HG03354 (cell line): ENCODE results near the gene TMEM17.
"Not testable (repeated sequence)": the region's sequence is repeated elsewhere in the genome, so short reads cannot be mapped to it uniquely, and the experiment has no call there.

ENCODE experiments used
- ATAC-seq: cut with Tn5 transposase; IDR thresholded peaks from one replicate; pipeline ENCODE4 v1.9.1; 2021; ENCODE audit warnings: mild to moderate bottlenecking; ENCODE audit not compliant: unreplicated experiment, poor library complexity, severe bottlenecking

TMEM17 gene, protein sequence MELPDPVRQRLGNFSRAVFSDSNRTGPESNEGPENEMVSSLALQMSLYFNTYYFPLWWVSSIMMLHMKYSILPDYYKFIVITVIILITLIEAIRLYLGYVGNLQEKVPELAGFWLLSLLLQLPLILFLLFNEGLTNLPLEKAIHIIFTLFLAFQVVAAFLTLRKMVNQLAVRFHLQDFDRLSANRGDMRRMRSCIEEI

GRCh38 chr2:62505750-62506420 is at the start of gene TMEM17:
Gene TMEM17 (minus strand): TSS chr2:62506195. CDS start chr2:62506129, 66 bp downstream.
- ATAC-seq: peak; percentile 82

GRCh38 chr2:62554440-62554839 is 48.4 kb upstream of the TMEM17 start:
- ATAC-seq: no peak

GRCh38 chr2:62550461-62550860 is 44.5 kb upstream of the TMEM17 start:
- ATAC-seq: no peak

DNA sequence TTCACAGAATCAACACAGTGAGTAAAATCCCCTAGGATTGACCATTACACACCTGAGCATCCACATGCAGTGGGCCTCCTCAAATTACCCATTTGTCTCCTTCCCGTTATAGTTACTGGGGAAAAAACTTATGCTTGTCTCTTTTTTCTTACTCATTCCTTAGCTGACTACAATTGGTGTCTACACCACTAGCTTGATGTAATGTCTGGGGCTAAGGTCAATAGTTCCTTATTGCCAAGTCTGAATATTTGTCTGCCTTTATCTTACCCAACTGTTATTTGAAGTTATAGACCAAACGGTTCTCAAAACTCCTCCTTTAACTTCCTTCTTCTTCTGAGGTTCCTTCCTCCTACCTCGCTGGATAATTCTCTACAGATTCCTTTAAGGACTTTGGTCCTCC is 41.9 kb upstream of the TMEM17 start:
- no peak for ATAC-seq

DNA sequence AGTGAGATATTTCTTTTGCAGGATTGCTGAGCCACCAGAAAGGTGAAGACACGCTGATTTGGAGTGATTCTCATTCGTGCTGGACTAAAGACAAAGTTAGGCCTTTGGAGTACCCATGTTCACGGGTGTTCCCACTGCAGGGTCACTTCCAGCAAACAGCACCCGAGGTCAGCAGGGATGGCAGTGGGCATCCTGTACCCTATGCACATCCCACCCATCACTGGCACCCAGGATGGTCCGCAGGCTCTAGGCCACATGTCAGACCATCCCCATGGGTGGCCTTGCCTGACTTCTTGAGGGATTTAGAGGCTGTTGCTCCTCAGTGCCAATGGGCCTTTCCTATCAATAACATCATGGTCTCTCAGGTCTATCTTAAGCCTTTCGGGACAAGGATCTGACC is 39.3 kb upstream of the TMEM17 start:
- ATAC-seq: no peak

DNA sequence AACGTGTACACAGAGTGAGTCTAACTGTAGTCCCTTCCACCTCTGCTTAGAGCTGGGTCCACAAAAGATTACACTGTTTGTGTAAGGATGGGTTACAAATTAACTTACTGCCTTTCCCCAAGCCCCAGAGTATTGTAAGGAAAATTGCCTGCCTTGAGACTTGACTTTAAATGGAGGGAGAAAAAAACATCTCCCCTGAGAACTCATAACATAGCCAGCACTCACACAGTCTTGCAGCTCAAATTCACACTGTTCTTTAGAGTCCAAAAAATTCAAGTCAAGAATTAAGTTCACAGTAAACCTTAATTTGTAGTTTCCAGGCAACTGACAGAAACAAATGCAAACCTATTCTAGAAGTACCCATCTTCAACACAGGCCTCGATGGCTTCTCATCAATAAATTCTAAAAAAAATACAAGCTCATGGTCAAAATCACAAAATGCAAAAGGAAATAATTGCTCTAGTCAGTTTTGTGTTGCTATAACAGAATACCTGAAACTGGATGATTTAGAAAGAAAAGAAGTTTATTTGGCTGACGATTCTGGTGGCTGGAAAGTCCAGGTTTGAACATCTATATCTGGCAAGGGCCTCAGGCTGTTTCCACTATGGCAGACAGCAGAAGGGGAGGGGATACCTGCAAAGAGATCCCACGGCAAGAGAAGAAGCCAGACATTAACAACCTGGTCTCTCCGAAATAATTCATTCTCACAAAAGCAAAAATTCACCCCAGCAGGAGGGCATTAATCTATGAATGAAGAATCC is 34.6 kb upstream of the TMEM17 start:
- ATAC-seq: no peak

GRCh38 chr2:62539606-62540407 is 33.8 kb upstream of the TMEM17 start:
- ATAC-seq: no peak

- no peak for ATAC-seq
These were observed 32.8 kb upstream of the TMEM17 start for GRCh38 chr2:62538756-62539155.

DNA sequence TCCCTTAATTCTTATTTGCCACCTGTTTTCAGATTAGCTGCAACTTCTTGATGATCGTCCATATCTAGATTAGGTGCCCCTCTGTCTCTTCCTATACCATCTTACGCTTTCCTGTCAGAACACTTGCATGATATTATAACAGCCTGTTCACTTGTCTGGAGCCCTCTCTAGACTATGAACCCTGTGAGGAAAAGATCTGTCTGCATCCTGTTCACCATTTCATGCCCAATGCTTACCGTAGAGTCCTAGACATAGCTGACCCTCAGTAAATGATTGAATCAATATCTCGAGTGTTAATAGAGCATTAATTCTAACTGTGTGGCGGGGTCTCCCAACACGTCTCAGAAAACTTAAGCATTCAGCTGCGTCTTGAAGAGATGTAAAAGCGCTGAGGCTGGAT is 31.8 kb upstream of the TMEM17 start:
- ATAC-seq: no peak

DNA sequence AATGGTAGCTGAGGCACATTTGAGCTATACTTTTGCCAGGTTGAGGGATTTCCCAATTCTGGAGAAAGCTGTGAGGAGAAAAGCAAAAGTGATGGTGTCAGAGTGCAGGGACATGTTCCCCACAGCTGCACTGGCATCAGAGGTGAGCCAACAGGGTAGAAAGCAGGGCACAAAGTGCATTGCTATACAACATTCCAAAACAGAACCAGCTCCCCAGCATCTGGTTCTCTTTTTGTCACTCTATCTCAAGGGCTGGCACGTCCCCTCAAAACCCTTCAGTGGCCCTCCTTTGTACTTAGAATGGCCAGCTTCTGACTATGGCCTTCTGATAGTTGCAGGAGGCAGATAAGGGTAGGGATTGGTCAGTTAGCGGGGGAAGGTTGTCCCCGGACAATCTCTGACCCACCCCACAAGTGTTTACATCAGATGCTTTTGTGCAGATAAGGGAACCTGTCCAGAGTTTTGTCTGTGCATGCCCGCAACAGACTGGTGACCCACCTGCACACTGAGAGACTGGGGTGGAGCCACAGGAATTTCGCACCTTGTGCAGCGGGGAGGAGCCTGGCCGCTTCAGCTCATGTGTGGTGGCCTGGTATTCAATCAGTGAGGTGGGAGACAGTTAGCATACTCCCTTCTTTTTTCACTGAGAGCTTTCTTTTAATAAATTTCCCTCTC is 31.0 kb upstream of the TMEM17 start:
- no peak for ATAC-seq

DNA sequence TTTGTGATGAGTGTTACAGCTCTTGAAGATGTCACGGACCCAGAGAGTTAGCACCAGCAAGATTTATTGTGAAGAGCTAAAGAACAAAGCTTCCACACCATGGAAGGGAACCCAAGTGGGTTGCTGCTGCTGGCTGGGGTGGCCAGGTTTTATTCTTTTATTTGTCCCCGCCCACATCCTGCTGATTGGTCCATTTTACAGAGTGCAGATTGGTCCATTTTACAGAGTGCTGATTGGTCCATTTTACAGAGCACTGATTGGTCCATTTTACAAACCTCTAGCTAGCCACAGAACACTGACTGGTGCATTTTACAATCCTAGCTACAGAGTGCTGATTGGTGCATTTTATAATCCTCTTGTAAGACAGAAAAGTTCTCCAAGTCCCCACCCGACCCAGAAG is 29.5 kb upstream of the TMEM17 start:
- not testable (repeated sequence) for ATAC-seq

DNA sequence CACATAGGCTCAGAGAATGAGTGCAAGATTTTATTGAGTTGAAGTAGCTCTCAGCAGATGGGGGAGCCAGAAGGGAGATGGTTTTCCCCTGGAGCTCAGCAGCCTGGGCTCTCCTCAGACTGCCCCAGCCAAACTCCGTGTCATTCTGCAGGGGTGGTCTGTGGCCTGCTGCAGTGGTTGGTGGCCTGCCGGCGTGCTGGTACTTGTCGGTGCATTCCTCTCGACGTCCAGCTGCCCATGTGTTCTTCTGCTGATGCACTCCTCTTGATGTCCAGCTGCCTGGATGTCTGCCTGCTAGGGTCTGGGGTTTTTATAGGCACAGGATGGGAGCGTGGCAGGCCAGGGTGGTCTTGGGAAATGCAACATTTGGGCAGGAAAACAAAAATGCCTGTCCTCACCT is 25.6 kb upstream of the TMEM17 start:
- ATAC-seq: no peak

DNA sequence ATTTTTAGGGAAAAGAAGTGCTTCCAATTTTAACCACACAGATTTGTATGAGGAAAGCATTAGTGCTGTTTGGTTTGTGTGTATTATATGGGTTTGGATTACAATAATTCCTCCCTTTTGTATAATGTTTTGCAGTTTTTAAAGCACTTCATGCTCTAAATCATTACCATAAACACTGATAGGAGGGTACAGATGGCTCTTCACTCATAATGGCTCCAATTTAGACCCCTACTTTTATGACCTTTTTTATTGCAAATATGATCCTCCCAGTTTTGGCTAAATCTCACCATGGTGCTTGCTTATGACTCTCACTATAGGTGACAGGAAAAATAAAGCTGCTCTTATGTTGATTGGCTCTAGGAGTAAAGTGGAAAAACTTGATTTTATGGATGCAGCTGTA is 23.8 kb upstream of the TMEM17 start:
- ATAC-seq: no peak

DNA sequence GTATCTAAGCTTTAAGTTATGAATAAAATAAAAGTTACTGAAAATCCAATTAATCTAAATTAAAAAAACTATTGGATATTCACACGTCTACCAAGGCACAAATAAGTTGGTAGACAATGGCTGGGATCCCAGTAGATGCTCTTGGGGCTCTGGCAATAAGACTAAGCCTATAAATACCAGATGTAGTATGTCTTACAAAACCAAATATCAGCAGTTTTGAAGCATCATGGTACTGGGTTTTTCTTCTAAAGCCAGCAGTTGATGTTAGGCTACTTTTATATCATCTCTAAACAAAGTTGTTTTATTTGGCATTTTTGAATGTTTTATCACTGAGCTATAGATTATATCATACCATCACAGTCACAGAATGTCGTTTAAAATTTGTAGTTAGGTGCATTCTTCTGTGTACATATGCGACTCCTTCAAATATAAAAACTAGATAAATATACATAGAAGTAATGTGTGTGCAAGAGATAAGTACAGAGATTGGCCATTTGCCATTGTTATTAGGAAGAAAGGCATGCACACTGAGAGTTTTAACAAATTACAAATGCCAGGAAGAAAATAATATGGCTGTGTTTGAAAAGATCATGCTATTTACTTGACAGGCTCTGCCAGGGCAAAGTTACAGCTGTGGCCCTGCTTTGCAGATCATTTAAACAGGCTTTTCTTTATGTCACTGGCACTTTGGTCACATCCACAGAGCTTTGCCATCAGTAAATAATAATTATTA is 21.6 kb upstream of the TMEM17 start:
- no peak for ATAC-seq

DNA sequence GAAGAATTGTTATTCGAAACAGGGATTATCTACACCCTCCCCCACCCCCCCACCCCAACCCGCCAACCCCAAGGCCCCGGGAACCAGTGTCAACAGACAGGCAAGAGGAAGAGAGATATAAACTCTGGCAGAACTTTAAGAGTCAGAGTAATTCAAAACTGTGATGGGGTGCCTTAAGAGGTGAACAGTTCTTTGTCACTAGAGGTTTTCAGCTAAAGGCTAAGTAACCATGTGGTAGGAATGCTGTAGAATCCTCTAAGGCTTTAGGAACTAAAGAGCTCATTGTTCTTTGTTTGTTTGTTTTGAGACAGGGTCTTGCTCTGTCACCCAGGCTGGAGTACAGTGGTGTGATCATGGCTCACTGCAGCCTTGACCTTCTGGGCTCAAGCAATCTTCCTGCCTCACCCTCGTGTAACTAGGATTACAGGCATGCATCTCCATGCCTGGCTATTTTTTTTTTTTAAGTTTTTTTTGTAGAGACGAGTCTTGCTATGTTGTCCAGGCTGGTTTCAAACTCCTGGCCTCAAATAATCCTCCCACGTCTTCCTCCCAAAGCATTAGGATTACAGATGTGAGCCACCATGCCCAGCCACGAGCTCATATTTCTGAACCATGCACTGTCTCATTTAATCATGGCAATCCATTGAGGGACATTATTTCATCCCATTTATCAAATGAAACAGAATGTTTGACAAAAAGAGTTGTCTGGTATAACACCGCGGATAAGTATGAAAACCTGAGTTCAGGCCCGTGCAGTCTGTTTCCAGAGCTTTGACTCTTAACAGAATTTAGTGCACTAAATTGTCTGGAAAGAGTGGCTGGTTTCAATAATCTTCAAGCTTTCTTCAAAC is 20.8 kb upstream of the TMEM17 start:
- ATAC-seq: no peak

- ATAC-seq: no peak
These were observed 19.7 kb upstream of the TMEM17 start for GRCh38 chr2:62525549-62526269.

DNA sequence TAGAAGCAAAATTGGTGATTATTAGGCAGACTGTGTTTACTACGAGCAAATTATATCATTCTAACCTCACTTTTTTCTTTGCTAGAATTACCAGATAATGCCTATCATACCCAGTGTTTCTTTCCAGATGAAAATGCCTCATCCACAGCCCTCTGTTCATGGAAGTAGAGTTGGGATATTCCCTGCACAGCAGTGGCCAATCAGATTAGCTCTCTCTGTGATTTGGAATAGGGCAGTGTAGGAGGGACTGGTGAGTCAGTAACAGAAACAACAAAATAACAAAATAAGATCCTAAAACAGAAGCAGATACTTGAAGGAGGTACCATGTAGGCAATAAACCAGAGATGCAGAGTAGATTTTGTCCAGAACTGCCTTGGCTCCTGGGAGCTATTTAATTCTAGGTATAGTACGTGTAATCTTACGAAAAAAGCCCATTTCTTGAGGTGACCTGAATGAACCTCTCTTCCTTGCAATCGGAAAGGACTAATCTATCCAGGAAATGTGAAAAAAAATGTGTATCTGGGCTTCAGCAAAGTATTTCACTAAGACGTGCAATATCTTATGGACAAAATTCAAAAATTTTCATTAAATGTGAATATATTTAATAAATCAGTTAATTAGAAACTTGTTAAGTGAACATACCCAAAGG is 18.4 kb upstream of the TMEM17 start:
- no peak for ATAC-seq
